T-cell (primary cell): Measurements from ENCODE around the gene KCNJ16. TPM values are rescaled to one million over a fixed set of nuclear protein-coding genes. Genes with fewer than 3 reads are reported as not detected.

Experiments
- ATAC-seq, 4 experiments: fragments of 200-7000 bp in 3 of 4; fragments of 150-1000 bp in 1 of 4; cut with Tn5 transposase; replicated peaks in 1 of 4; 1 replicate in 3 of 4; 2 replicates in 1 of 4; pipeline ENCODE4 v1.10.0; 2021; ENCODE audit warnings: moderate library complexity in 3 of 4, mild to moderate bottlenecking in 2 of 4, moderate number of reproducible peaks in 1 of 4
- CTCF ChIA-PET, 2 donors: fragments of 300-600 bp; sonication (Branson Sonifier 250); formaldehyde crosslinking; loops; one replicate each; lab custom pipeline; 2022; ENCODE audit warnings: antibody characterized with exemption in 2 of 2; lab: Charles Lee
- POLR2A ChIA-PET, 2 donors: fragments of 300-600 bp; sonication (Branson Sonifier 250); formaldehyde crosslinking; loops; one replicate each; lab custom pipeline; 2022; ENCODE audit warnings: antibody characterized with exemption in 2 of 2; lab: Charles Lee
- DNase-seq, 35 experiments: peaks; one replicate each; pipeline versions ENCODE4 v3.0.0 to v3.0.0-alpha.2; 2013 to 2023
- H3K27ac ChIP-seq: one replicate; pipeline ENCODE4 v1.5.1; 2013; ENCODE audit warnings: low read length
- H3K27me3 ChIP-seq, 2 experiments: replicated peaks in 1 of 2; 1 replicate in 1 of 2; 2 replicates in 1 of 2; pipeline versions ENCODE4 v1.6.1 to v1.7.0; 2013; ENCODE audit warnings: low read length in 1 of 2, mixed read lengths in 1 of 2; ENCODE audit not compliant: control insufficient read depth in 2 of 2, insufficient read depth in 2 of 2; ENCODE audit errors: extremely low read depth in 1 of 2
- H3K36me3 ChIP-seq, 2 donors: 1 replicate in 1 of 2; 2 replicates in 1 of 2; pipeline versions ENCODE4 v1.6.1 to v1.7.0; 2013; ENCODE audit warnings: low read length in 1 of 2; ENCODE audit not compliant: control insufficient read depth in 2 of 2, insufficient read depth in 1 of 2; ENCODE audit errors: extremely low read depth in 1 of 2
- H3K4me1 ChIP-seq, 2 experiments: 1 replicate in 1 of 2; 2 replicates in 1 of 2; pipeline versions ENCODE4 v1.6.1 to v1.7.0; 2013; ENCODE audit warnings: low read length in 2 of 2, mixed read lengths in 1 of 2; ENCODE audit not compliant: insufficient read depth in 2 of 2, control insufficient read depth in 1 of 2; ENCODE audit errors: extremely low read depth in 1 of 2
- H3K4me3 ChIP-seq, 2 donors: 1 replicate in 1 of 2; 2 replicates in 1 of 2; pipeline versions ENCODE4 v1.5.1 to v1.7.0; 2013; ENCODE audit warnings: mild to moderate bottlenecking in 2 of 2, low read length in 1 of 2, moderate library complexity in 1 of 2; ENCODE audit not compliant: control insufficient read depth in 1 of 2; ENCODE audit errors: extremely low read depth in 1 of 2
- H3K9me3 ChIP-seq: 2 replicates; pipeline ENCODE4 v1.7.0; 2013
- H3K27ac Mint-ChIP-seq, 2 donors: one replicate each; pipeline ENCODE4 v1.8.0; 2020 to 2021; ENCODE audit warnings: mild to moderate bottlenecking in 2 of 2, mixed read lengths in 2 of 2
- H3K27me3 Mint-ChIP-seq, 2 donors: one replicate each; pipeline ENCODE4 v1.8.0; 2021 to 2022; ENCODE audit warnings: mixed read lengths in 2 of 2
- H3K36me3 Mint-ChIP-seq: one replicate; pipeline ENCODE4 v1.8.0; 2021; ENCODE audit warnings: mixed read lengths
- H3K4me1 Mint-ChIP-seq, 3 donors: one replicate each; pipeline ENCODE4 v1.8.0; 2020 to 2022; ENCODE audit warnings: mixed read lengths in 3 of 3, mild to moderate bottlenecking in 1 of 3
- H3K4me3 Mint-ChIP-seq, 3 donors: one replicate each; pipeline ENCODE4 v1.8.0; 2020 to 2022; ENCODE audit warnings: mild to moderate bottlenecking in 3 of 3, mixed read lengths in 3 of 3, moderate library complexity in 3 of 3
- H3K9me3 Mint-ChIP-seq, 3 donors: one replicate each; pipeline ENCODE4 v1.8.0; 2020 to 2022; ENCODE audit warnings: mixed read lengths in 3 of 3
- WGBS: methylation state at CpG from one replicate; pipeline ENCODE4 v1.1.5; 2013; ENCODE audit warnings: missing lambda C conversion rate; ENCODE audit not compliant: insufficient coverage; 5-methylcytosine and 5-hydroxymethylcytosine counted together
- total RNA-seq, 35 experiments: library from RNA in 6 of 35; stranded (reverse) in 6 of 35; fragments of 120-200 nt in 1 of 35; gene quantifications; one replicate each; pipeline versions ENCODE4 v1.2.1 to v1.2.4 and lab custom pipeline; 2013 to 2026

KCNJ16 gene
- total RNA-seq, 5 donors from 2014 or later (not counting 1 experiment from before 2014, with no cell fraction given) = not detected

GRCh38 chr17:70059649-70060048, 15.4 kb upstream of the KCNJ16 start:
- no peak overlapping the region for H3K4me3 ChIP-seq
- no peaks in the 10 kb centered on the region for H3K27me3 Mint-ChIP-seq
- no peak overlapping the region for H3K27ac ChIP-seq
- no peaks in the 10 kb centered on the region for H3K9me3 Mint-ChIP-seq
- H3K36me3 Mint-ChIP-seq = no peaks in the 10 kb centered on the region
- no peaks in the 10 kb centered on the region for H3K4me1 Mint-ChIP-seq
- no peaks in the 10 kb centered on the region for H3K27me3 ChIP-seq
- H3K36me3 ChIP-seq = no peaks in the 10 kb centered on the region
- ChIA-PET CTCF (no interaction called here), POLR2A (no interaction called here)
- DNase-seq (no peak), ATAC-seq (no peak)
- H3K9me3 ChIP-seq = no peaks in the 10 kb centered on the region
- no peaks in the 10 kb centered on the region for H3K4me1 ChIP-seq
- WGBS = no CpG with 5 or more reads among the region's 4 CpGs
- H3K4me3 Mint-ChIP-seq = no peak overlapping the region
- no peak overlapping the region for H3K27ac Mint-ChIP-seq

DNA sequence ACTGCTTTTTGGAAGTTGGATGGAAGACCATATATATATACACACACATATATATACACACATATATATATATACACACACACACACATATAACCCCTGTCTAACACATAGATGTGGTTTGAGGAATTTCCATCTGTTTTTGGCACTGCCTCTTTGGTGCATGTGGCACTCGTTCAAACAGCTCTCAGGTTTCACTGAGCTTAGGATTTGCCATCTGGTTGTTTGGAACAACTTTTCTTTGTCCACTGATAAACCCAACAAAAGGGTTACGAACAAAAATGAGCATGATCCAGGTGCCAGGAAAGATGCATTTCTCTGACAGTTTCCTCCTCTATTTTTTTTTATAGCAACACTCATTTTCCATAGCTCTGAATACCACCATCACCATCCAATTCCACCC, 14.6 kb upstream of the KCNJ16 start:
- no peaks in the 10 kb centered on the region for H3K4me1 ChIP-seq
- no peak overlapping the region for H3K4me3 ChIP-seq
- Mint-ChIP-seq H3K4me1 (no peaks in the 10 kb centered on the region), H3K27me3 (no peaks in the 10 kb centered on the region), H3K27ac (no peak overlapping the region), H3K36me3 (no peaks in the 10 kb centered on the region), H3K9me3 (no peaks in the 10 kb centered on the region), H3K4me3 (no peak overlapping the region)
- no peaks in the 10 kb centered on the region for H3K36me3 ChIP-seq
- DNase-seq (no peak), ATAC-seq (no peak)
- WGBS = 63% methylated on average over 1 of the region's 2 CpGs
- no peaks in the 10 kb centered on the region for H3K9me3 ChIP-seq
- H3K27ac ChIP-seq = no peak overlapping the region
- ChIA-PET CTCF (no interaction called here), POLR2A (no interaction called here)
- no peaks in the 10 kb centered on the region for H3K27me3 ChIP-seq

DNA sequence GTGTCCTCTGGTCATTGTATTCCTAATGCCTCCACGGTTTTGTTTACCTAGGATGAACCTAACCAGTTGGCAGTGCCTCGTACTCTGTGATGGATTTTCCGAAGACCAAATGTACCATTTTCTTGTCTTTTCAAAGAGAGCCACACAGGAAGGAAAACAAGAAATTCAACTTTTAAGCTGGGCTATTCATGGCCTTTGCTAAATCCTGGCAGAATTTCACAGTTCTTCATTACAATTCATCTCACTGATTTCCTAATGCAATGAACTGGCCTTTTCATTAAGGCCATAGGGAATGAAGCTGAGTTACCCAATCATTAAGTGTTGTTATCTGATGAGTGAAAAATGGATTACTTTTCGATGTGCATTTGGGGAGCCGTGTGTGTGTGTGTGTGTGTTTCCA, 7.9 kb upstream of the KCNJ16 start:
- peaks cover 0 to 3% (median 0%) of the 10 kb centered on the region in 3 donors for H3K9me3 Mint-ChIP-seq
- no peaks in the 10 kb centered on the region for H3K9me3 ChIP-seq
- H3K4me1 ChIP-seq = no peaks in the 10 kb centered on the region
- ChIA-PET CTCF (no interaction called here), POLR2A (no interaction called here)
- no peak overlapping the region for H3K27ac ChIP-seq
- no peaks in the 10 kb centered on the region for H3K27me3 ChIP-seq
- ATAC-seq (no peak), DNase-seq (no peak)
- 63% methylated on average over 4 of the region's 5 CpGs for WGBS
- no peaks in the 10 kb centered on the region for H3K36me3 ChIP-seq
- H3K4me1 Mint-ChIP-seq = no peaks in the 10 kb centered on the region
- no peak overlapping the region for H3K27ac Mint-ChIP-seq
- no peak overlapping the region for H3K4me3 Mint-ChIP-seq
- no peaks in the 10 kb centered on the region for H3K36me3 Mint-ChIP-seq
- peaks cover 0 to 19% of the 10 kb centered on the region in 2 donors for H3K27me3 Mint-ChIP-seq
- H3K4me3 ChIP-seq = no peak overlapping the region

DNA sequence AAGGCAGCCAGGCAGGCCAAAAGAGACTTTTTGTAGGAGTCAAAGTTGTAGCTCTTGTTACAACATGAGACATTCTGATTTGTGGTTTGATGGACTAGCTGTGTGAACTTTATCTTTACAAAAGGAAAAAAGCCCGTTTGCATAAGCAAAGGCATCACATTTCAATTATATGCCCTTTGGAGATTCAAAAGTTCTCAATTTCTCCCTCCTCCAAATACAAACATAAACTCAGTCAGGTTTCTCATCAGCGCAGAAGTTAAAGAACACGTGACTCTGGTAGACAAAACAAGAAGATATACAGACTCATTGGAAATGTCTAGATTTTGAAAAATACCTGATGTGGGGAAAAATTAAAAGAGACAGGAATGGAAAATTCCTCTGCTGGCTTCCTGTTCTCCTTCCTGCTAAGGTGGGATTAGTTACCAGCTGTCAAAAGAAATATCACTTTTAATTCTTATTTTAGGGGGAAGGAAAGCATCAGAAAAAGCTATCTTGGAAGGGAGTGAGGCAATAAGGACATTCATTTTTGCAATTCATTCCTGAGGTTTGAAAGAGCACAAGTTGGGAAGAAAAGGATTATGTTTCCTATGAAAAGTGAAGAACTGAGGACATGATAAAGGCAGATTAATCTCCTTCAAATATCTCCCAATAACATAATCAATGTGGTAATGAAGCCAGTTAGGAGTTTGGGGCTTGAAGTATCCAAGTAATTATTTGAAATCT, 4.6 kb upstream of the KCNJ16 start:
- no CpG with 5 or more reads among the region's 3 CpGs for WGBS
- H3K27me3 Mint-ChIP-seq = peaks cover 2 to 27% of the 10 kb centered on the region in 2 donors
- Histone ChIP-seq H3K27ac (no peak overlapping the region), H3K4me3 (no peak overlapping the region), H3K36me3 (no peaks in the 10 kb centered on the region), H3K9me3 (no peaks in the 10 kb centered on the region), H3K27me3 (no peaks in the 10 kb centered on the region), H3K4me1 (no peaks in the 10 kb centered on the region)
- CTCF ChIA-PET = no interaction called here
- H3K9me3 Mint-ChIP-seq = peaks cover 0 to 6% (median 0%) of the 10 kb centered on the region in 3 donors
- ATAC-seq (no peak), DNase-seq (no peak)
- POLR2A ChIA-PET = interaction anchor here in 1 of 2 donors (0.7 kb wide), 1 partner anchor 130 kb away, joined by 3 read pairs; no protein-coding TSS in a partner anchor
- H3K4me1 Mint-ChIP-seq = no peaks in the 10 kb centered on the region
- H3K36me3 Mint-ChIP-seq = no peaks in the 10 kb centered on the region
- no peak overlapping the region for H3K27ac Mint-ChIP-seq
- H3K4me3 Mint-ChIP-seq = no peak overlapping the region

- peaks cover 2 to 27% of the 10 kb centered on the region in 2 donors for H3K27me3 Mint-ChIP-seq
- H3K4me3 Mint-ChIP-seq = no peak overlapping the region
- H3K36me3 Mint-ChIP-seq = no peaks in the 10 kb centered on the region
- H3K9me3 Mint-ChIP-seq = peaks cover 0 to 6% (median 0%) of the 10 kb centered on the region in 3 donors
- no peaks in the 10 kb centered on the region for H3K4me1 Mint-ChIP-seq
- no peak overlapping the region for H3K27ac Mint-ChIP-seq
- Histone ChIP-seq H3K9me3 (no peaks in the 10 kb centered on the region), H3K36me3 (no peaks in the 10 kb centered on the region), H3K27ac (no peak overlapping the region), H3K4me3 (no peak overlapping the region), H3K4me1 (no peaks in the 10 kb centered on the region), H3K27me3 (no peaks in the 10 kb centered on the region)
- DNase-seq = no peak
- WGBS = no CpG with 5 or more reads among the region's 4 CpGs
- POLR2A ChIA-PET = interaction anchor here in 1 of 2 donors (0.7 kb wide), 1 partner anchor 131 kb away, joined by 3 read pairs; no protein-coding TSS in a partner anchor
- CTCF ChIA-PET = no interaction called here
- no peak for ATAC-seq
Measured at GRCh38 chr17:70071127-70071526, 3.9 kb upstream of the KCNJ16 start.

GRCh38 chr17:70071620-70072019, 3.4 kb upstream of the KCNJ16 start:
- no peak overlapping the region for H3K4me3 ChIP-seq
- H3K27ac ChIP-seq = no peak overlapping the region
- Mint-ChIP-seq H3K9me3 (peaks cover 0 to 6% (median 0%) of the 10 kb centered on the region in 3 donors), H3K27me3 (peaks cover 2 to 26% of the 10 kb centered on the region in 2 donors), H3K4me3 (no peak overlapping the region), H3K27ac (no peak overlapping the region), H3K4me1 (no peaks in the 10 kb centered on the region), H3K36me3 (no peaks in the 10 kb centered on the region)
- no peaks in the 10 kb centered on the region for H3K4me1 ChIP-seq
- H3K27me3 ChIP-seq = no peaks in the 10 kb centered on the region
- H3K9me3 ChIP-seq = no peaks in the 10 kb centered on the region
- H3K36me3 ChIP-seq = no peaks in the 10 kb centered on the region
- no CpG with 5 or more reads among the region's 1 CpG for WGBS
- no peak for DNase-seq
- ChIA-PET POLR2A (no interaction called here), CTCF (no interaction called here)
- no peak for ATAC-seq
